HAP-1 (cell line): ENCODE results near the gene PGM2.

Experiments
- DNase-seq, 2 experiments: peaks; one replicate each; pipeline ENCODE4 v3.0.0-alpha.2; 2016 to 2020; ENCODE audit warnings: low spot score in 2 of 2
- H3K27me3 ChIP-seq: fragments of 250-450 bp; sonication (Bioruptor Pico); 2 replicates; pipeline ENCODE4 v1.5.1; 2020; ENCODE audit warnings: low read depth, mild to moderate bottlenecking, moderate library complexity
- H3K36me3 ChIP-seq: fragments of 250-450 bp; sonication (Bioruptor Pico); replicated peaks from 2 replicates; pipeline ENCODE4 v1.5.1; 2020; ENCODE audit warnings: mild to moderate bottlenecking
- H3K4me1 ChIP-seq: fragments of 250-450 bp; sonication (Bioruptor Pico); 2 replicates; pipeline ENCODE4 v1.5.1; 2020; ENCODE audit warnings: mild to moderate bottlenecking
- H3K4me3 ChIP-seq: fragments of 250-450 bp; sonication (Bioruptor Pico); 2 replicates; pipeline ENCODE4 v1.5.1; 2020; ENCODE audit warnings: mild to moderate bottlenecking, moderate library complexity
- H3K9me3 ChIP-seq: fragments of 250-450 bp; sonication (Bioruptor Pico); 2 replicates; pipeline ENCODE4 v1.5.1; 2020; ENCODE audit warnings: mild to moderate bottlenecking, moderate library complexity
- in situ Hi-C: fragments of 300-500 bp; cut with MboI; formaldehyde crosslinking; loops from 3 replicates; pipeline ENCODE4 v1.14.3; 2020; ENCODE audit warnings: low sequenced_read_pairs, inconsistent platforms, mixed read lengths

PGM2 gene

GRCh38 chr4:37904824-37905223 lies 78.3 kb downstream of the PGM2 start:
- Histone ChIP-seq H3K36me3 (no peaks in the 10 kb centered on the region; the same call in 1 of the 2 replicates), H3K4me1 (peaks cover 10% of the 10 kb centered on the region), H3K27me3 (no peaks in the 10 kb centered on the region), H3K4me3 (no peak overlapping the region), H3K9me3 (no peaks in the 10 kb centered on the region)
- DNase-seq, result no peak
- in situ Hi-C loops, result no loop called here

DNA sequence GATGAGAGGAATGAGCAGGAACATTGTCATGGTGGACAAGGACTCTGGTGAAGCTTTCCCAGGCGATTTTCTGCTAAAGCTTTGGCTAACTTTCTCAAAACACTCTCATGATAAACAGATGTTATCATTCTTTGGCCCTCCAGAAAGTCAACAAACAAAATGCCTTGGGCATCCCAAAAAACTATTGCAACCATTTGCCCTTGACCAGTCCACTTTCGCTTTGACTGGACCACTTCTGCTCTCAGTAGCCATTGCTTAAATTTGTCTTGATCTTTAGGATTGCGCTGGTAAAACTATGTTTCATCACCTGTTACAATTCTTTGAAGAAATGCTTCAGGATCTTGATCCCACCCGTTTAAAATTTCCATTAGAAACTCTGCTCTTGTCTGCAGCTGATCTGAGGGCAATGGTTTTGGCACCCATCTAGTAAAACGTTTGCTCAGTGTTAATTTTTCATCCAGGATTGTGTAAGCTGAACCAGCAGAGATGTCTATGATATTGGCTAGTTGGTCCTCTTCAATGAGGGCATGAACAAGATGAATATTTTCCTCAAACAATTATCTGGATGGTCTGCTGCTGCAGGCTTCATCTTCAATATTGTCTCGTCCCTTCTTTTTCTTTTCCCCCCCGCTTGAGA lies 79.2 kb downstream of the PGM2 start:
- no peaks in the 10 kb centered on the region for H3K27me3 ChIP-seq
- DNase-seq, result no peak
- no peaks in the 10 kb centered on the region; the same call in 1 of the 2 replicates for H3K36me3 ChIP-seq
- no peak overlapping the region for H3K4me3 ChIP-seq
- no peaks in the 10 kb centered on the region for H3K9me3 ChIP-seq
- peaks cover 14% of the 10 kb centered on the region for H3K4me1 ChIP-seq
- in situ Hi-C loops, result no loop called here

DNA sequence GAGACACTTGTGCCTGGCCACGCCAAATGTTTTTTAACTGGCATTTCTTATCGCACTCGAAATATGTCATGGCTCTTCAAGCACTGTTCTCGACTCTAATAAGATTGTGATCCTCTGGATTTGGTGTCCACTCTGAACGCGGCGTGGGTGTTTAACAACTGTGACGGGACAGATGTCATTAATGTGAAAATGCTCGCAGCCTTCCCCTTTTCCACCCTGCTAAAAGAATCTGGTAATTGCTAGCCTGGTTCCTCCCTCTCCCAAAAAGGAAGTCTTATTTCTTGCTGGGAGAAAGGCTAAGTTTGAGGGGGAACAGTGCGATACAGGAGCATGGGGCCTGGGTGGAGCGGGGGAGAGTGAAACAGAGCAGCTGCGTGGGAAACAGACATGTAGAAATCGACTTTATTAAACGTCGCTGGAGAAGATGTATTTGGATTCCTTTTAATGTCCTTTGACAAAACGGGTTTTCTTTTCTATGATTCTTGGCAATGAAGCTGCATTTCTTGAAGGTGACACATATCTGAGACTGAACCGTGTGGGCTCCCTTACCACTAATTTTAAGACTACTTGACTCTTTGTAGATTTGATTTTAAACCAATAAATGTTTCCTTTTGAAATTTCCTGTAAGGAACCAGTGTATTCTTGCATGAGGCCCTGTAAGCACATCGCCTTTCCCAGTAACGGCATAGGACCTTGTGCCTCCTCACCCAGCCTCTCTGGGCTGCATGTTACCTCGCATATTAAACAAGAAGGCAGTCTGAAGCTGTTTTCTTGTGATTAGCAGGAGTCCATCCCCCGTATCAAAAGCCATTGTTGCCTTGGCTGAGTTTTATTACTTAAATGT lies 82.2 kb downstream of the PGM2 start:
- Histone ChIP-seq H3K9me3 (no peaks in the 10 kb centered on the region), H3K36me3 (no peaks in the 10 kb centered on the region; the same call in 1 of the 2 replicates), H3K27me3 (no peaks in the 10 kb centered on the region), H3K4me1 (peaks cover 13% of the 10 kb centered on the region), H3K4me3 (no peak overlapping the region)
- no peak for DNase-seq
- in situ Hi-C loops, result no loop called here

DNA sequence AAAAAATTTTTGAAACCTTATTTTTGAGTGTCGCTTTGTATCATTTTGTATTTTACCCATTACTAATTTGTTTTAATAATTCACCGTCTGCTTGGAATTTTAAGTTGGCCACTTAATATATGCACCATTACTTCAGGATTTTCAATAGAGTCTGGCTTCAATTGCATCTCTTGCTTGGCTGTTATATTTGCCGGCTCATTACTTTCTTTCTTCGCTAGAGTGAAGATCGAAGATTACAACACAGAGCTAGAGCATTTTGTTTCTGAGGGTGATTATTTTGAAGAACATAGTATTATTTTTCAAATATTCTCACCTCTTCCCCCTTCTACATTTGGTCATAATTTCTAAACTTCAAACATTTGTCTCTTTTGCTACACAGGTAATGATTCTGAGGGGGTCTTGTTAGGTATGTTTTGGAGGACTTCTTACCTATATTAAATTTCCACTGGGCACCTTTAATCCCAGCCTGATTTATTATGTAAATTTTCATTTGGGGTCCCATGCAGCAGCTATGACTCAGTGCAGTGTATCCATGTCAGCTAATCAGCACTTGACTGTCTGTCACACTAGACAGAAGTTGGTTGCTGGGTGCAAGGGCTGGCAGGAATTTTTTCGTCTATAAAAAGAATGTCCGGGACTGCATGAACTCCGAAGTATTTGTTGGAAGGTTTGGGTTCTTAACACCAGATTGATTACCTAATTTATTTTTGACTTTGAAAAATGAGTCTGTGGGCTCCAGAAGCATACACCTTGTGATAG lies 83.0 kb downstream of the PGM2 start:
- Histone ChIP-seq H3K4me1 (peaks cover 5% of the 10 kb centered on the region; the same call in 1 of the 2 replicates), H3K4me3 (no peak overlapping the region), H3K9me3 (no peaks in the 10 kb centered on the region), H3K27me3 (no peaks in the 10 kb centered on the region), H3K36me3 (no peaks in the 10 kb centered on the region; the same call in 1 of the 2 replicates)
- in situ Hi-C loops, result no loop called here
- DNase-seq, result no peak

GRCh38 chr4:37910091-37910486 lies 83.6 kb downstream of the PGM2 start:
- Histone ChIP-seq H3K36me3 (no peaks in the 10 kb centered on the region), H3K27me3 (no peaks in the 10 kb centered on the region), H3K4me3 (no peak overlapping the region), H3K4me1 (peaks cover 3% of the 10 kb centered on the region; the same call in 1 of the 2 replicates), H3K9me3 (no peaks in the 10 kb centered on the region)
- DNase-seq, result no peak
- in situ Hi-C loops, result no loop called here
